Measurements from ENCODE around the gene PPP2R5B.

The PPP2R5B gene

DNA sequence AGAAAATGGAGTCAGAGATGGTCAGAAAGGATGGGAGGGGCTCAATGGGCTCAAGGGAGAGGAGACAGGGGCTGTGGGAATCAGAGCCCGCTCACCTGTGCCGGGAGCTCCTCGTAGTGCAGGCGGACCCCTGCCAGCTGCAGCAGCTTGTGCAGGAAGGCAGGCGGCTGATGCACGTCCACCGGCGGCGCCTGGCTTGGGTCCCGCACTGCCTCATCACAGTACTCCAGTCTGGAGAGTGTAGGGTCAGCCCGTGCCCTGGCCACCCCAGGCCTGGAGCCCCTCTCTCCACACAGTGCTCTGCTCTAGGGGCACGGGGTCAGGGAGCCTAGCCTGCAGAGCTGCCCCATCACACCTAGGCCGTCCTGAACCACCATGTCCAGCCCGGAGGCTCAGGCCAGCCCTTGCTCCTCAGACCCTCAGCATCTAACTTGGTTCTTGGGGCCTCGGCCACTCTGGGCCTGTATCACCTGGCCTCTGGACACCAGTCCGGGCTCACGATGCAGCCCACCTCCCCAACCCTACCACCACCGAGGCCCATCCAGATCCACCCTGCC is 11.2 kb upstream of the PPP2R5B start:
- Histone ChIP-seq H3K9me3 (ENCODE audit: severe bottlenecking) (no peaks in the 10 kb centered on the region), H3K4me3 (ENCODE audit: low read depth, low read length) (no peak overlapping the region), H3K27me3 (ENCODE audit: insufficient read depth, low read depth, severe bottlenecking) (no peaks in the 10 kb centered on the region), H3K27ac (no peak overlapping the region), H3K36me3 (peaks cover 46% of the 10 kb centered on the region)
- no peak for TF ChIP-seq CTCF (IDR thresholded peaks at IDR 0.05; ENCODE audit: low read depth, low read length)
- DNase-seq = no peak

GRCh38 chr11:64914123-64914522 is 10.4 kb upstream of the PPP2R5B start:
- Histone ChIP-seq H3K27me3 (ENCODE audit: insufficient read depth, low read depth, severe bottlenecking) (no peaks in the 10 kb centered on the region), H3K9me3 (ENCODE audit: severe bottlenecking) (no peaks in the 10 kb centered on the region), H3K36me3 (peaks cover 43% of the 10 kb centered on the region), H3K27ac (no peak overlapping the region), H3K4me3 (ENCODE audit: low read depth, low read length) (no peak overlapping the region)
- DNase-seq = no peak
- no peak for TF ChIP-seq CTCF (IDR thresholded peaks at IDR 0.05; ENCODE audit: low read depth, low read length)

DNA sequence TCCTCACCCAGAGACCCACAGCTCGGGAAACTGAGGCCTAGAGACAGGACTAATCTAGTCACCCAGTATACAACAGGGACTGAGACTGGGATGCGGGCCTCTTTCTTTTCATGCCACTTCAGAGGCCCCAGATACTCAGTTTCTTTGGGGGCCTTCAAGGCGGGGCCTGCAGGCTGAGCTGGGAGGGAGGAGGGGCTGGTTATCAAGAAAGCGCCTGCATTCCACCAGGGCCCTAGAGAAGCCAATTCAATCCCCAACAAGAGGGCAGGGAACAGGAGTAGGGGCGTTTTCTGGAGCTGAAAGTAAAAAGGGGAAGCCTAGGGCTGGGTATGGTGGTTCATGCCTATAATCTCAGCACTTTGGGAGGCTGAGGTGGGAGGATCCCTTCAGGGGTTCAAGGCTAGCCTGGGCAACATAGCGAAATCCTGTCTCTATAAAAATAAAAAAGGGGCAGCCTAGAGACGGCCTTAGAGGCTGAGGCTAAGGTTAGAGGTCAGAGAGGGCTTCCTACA is 9.1 kb upstream of the PPP2R5B start:
- H3K27ac ChIP-seq = no peak overlapping the region
- no peaks in the 10 kb centered on the region for H3K27me3 ChIP-seq (ENCODE audit: insufficient read depth, low read depth, severe bottlenecking)
- H3K9me3 ChIP-seq (ENCODE audit: severe bottlenecking) = no peaks in the 10 kb centered on the region
- DNase-seq = no peak
- no peak overlapping the region for H3K4me3 ChIP-seq (ENCODE audit: low read depth, low read length)
- TF ChIP-seq CTCF (IDR thresholded peaks at IDR 0.05; ENCODE audit: low read depth, low read length) = no peak
- H3K36me3 ChIP-seq = peaks cover 32% of the 10 kb centered on the region

- H3K27me3 ChIP-seq (ENCODE audit: insufficient read depth, low read depth, severe bottlenecking) = no peaks in the 10 kb centered on the region
- TF ChIP-seq CTCF (IDR thresholded peaks at IDR 0.05; ENCODE audit: low read depth, low read length) = no peak
- peak overlapping the region; percentile 64 for H3K4me3 ChIP-seq (ENCODE audit: low read depth, low read length)
- peak overlapping the region; percentile 62 for H3K27ac ChIP-seq
- DNase-seq = no peak
- H3K36me3 ChIP-seq = peaks cover 24% of the 10 kb centered on the region
- no peaks in the 10 kb centered on the region for H3K9me3 ChIP-seq (ENCODE audit: severe bottlenecking)
Measured at GRCh38 chr11:64916040-64916774, 8.3 kb upstream of the PPP2R5B start.

DNA sequence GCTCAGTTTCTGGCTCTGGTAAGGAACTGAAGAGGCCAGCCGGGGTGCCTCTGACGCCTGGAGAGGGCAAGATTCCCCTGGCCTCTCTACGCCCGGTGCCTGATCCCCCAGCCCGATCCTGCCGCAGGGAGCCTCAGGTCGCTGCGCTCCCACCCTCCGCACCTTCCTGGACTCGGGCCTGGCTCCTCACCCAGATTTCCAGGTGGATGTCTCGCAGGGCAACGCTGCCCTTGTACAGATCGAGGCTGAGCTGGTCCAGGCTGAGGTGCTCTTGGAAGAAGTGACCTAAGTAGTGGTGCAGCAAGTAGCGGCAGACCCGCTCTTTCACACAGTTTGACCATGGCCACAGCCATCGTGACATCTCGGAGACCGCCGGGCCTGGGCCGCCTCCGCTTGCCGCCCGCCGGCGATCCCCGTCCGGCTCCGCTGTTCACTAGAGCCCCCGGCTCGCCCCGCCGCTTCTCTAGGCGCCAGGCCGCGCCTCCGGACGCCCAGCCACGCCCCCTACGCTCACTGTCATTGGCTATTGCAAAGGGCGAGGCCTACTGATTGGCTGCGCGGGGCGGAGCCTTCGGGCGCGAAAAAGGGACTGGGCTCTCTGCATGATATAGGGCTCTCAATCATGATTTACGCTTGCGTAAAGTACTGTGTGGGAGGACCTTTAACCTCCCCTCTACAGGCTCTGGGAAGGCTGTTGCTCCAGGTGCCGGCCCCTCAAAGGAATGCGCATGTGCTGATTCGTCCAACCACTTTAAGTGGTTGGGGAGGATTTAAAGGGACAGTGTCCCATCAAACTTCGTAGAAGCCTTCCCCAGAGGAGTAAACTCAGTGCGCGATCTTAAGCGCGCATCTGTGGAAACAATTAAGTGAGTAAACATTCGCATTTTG is 7.5 kb upstream of the PPP2R5B start, which contains the start of gene ATG2A:
TSS of gene ATG2A (minus strand) at position 435 of the 888 bp plus-strand sequence. CDS start at position 361, 74 bp downstream.
- H3K27me3 ChIP-seq (ENCODE audit: insufficient read depth, low read depth, severe bottlenecking) = no peaks in the 10 kb centered on the region
- H3K27ac ChIP-seq = peak within 1 kb of the TSS; percentile 62
- peak within 1 kb of the TSS; percentile 64 for H3K4me3 ChIP-seq (ENCODE audit: low read depth, low read length)
- no peak for TF ChIP-seq CTCF (IDR thresholded peaks at IDR 0.05; ENCODE audit: low read depth, low read length)
- no peaks in the 10 kb centered on the region for H3K9me3 ChIP-seq (ENCODE audit: severe bottlenecking)
- peak; percentile 98 for DNase-seq
- H3K36me3 ChIP-seq = peaks cover 16% of the 10 kb centered on the region

All from WERI-Rb-1 (cell line).